K562 (cell line): Measurements from ENCODE around the gene YTHDF1.

ENCODE experiments used
- CSDE1 ChIP-seq, 2 experiments: fragments of 450-650 bp; IDR thresholded peaks; 2 replicates each; pipeline ENCODE4 v1.6.1; 2016; ENCODE audit warnings: mild to moderate bottlenecking in 1 of 2
- EP300 ChIP-seq: IDR thresholded peaks from 2 replicates; pipeline ENCODE4 v1.6.1; 2012; ENCODE audit warnings: low read length, improper control_type of control experiment
- FOXM1 ChIP-seq, 2 experiments: fragments of 450-650 bp in 1 of 2; sonication (generic) in 1 of 2; formaldehyde crosslinking in 1 of 2; IDR thresholded peaks; 2 replicates each; pipeline versions ENCODE4 v1.6.1 to v1.9.0; 2017 to 2022; ENCODE audit warnings: low read depth in 2 of 2, mild to moderate bottlenecking in 2 of 2, missing genetic modification reagents in 1 of 2, moderate library complexity in 1 of 2
- MAFK ChIP-seq: IDR thresholded peaks from 2 replicates; pipeline ENCODE4 v1.6.1; 2011; ENCODE audit warnings: low read length, improper control_type of control experiment
- NR3C1 ChIP-seq: sonication (generic); formaldehyde crosslinking; IDR thresholded peaks from 2 replicates; pipeline ENCODE4 v1.8.1; 2022; ENCODE audit warnings: missing genetic modification reagents
- SAFB2 ChIP-seq: fragments of 200-400 bp; formaldehyde crosslinking; IDR thresholded peaks from 2 replicates; pipeline ENCODE4 v1.6.1; 2018; ENCODE audit warnings: borderline replicate concordance, low read length, low read depth, moderate library complexity; ENCODE audit not compliant: severe bottlenecking
- TF ChIP-seq, protein P1 (sequence below): fragments of 250-450 bp; sonication (Bioruptor Pico); IDR thresholded peaks from 2 replicates; pipeline ENCODE4 v1.4.0; 2020; ENCODE audit warnings: mild to moderate bottlenecking, moderate library complexity

DNA sequence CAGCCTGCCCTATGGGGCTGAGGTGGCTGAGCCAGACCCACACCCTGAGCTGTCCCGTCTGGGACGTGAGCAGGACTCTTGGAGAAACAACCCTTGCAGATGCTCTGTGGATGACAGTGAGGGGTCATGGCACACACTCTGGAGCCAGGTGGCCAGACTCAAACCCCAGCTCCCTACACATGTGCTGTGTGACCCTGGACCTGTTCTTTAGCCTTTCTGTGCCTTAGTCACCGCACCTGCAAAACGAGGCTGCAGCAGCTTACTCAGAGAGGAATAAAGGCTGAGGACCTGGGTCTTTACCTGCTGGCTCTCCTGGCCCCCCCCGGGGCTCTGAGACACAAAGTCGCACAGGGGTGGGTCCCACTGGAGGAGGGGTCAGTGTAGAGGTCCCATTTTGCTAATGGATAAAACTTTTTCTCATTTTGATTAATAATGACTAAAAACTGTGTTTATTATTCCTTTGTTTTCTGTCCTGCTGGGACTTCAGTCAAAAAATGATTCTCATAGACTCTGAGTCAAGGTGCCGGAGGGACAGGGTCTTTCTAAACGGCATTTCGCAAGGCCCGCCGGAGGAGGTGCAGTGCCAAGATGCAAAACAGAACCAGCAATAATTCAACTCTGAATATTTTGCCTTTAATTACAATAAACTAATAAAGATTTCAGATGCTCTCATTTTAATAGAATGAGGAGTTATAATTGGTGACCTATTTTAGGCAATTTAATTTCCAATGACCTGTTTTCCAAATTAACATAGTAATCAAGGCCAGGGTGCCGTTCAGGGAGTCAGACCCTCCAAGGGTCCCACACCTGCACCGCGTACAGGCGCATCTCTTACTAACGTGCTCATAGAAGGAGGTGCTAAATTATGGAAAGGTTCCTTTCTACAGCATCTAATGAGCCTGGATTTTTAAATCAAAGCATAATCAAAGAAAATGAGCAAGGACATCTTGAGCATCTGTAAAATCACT lies 62.4 kb downstream of the YTHDF1 start:
- TF ChIP-seq, protein P1, sequence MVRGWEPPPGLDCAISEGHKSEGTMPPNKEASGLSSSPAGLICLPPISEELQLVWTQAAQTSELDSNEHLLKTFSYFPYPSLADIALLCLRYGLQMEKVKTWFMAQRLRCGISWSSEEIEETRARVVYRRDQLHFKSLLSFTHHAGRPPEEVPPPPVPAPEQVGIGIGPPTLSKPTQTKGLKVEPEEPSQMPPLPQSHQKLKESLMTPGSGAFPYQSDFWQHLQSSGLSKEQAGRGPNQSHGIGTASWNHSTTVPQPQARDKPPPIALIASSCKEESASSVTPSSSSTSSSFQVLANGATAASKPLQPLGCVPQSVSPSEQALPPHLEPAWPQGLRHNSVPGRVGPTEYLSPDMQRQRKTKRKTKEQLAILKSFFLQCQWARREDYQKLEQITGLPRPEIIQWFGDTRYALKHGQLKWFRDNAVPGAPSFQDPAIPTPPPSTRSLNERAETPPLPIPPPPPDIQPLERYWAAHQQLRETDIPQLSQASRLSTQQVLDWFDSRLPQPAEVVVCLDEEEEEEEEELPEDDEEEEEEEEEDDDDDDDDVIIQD = no peak
- TF ChIP-seq FOXM1 (IDR thresholded peaks at IDR 0.05; ENCODE audit: low read depth) (no peak), FOXM1 (CRISPR knock-in tag; IDR thresholded peaks at IDR 0.05; ENCODE audit: low read depth) (no peak), SAFB2 (no peak), MAFK (no peak), NR3C1 (no peak), EP300 (no peak), CSDE1 (IDR thresholded peaks at IDR 0.05) (no peak)
